Astrocyte (in vitro differentiated cells and primary cell): Measurements from ENCODE around the gene FGD4. TPM values are rescaled to one million over a fixed set of nuclear protein-coding genes. Genes with fewer than 3 reads are reported as not detected.
"Not testable (repeated sequence)": the region's sequence is repeated elsewhere in the genome, so short reads cannot be mapped to it uniquely, and the experiment has no call there.

Experiments used
- DNase-seq: peaks from one replicate; pipeline ENCODE4 v3.0.0-alpha.2; 2010; ENCODE audit warnings: low read depth
- FAIRE-seq: peaks from 2 replicates; lab custom pipeline; 2011; peaks lifted over from hg19 to GRCh38; lab: Jason Lieb, UNC
- H2AFZ ChIP-seq: 2 replicates; pipeline ENCODE4 v1.6.0; 2012; ENCODE audit warnings: low read depth, low read length, inconsistent platforms
- H3K27ac ChIP-seq: 2 replicates; pipeline ENCODE4 v1.5.1; 2011; ENCODE audit warnings: low read depth, low read length, inconsistent platforms
- H3K27me3 ChIP-seq: 2 replicates; pipeline ENCODE4 v1.6.0; 2011; ENCODE audit warnings: low read length, inconsistent platforms; ENCODE audit not compliant: insufficient read depth
- H3K36me3 ChIP-seq: 2 replicates; pipeline ENCODE4 v1.5.1; 2011; ENCODE audit warnings: low read length, inconsistent platforms; ENCODE audit not compliant: insufficient read depth
- H3K4me1 ChIP-seq: 2 replicates; pipeline ENCODE4 v1.5.1; 2011; ENCODE audit warnings: low read length, inconsistent platforms; ENCODE audit not compliant: insufficient read depth
- H3K4me2 ChIP-seq: 2 replicates; pipeline ENCODE4 v1.6.0; 2012; ENCODE audit warnings: low read length, inconsistent platforms
- H3K4me3 ChIP-seq: 2 replicates; pipeline ENCODE4 v1.5.1; 2011; ENCODE audit warnings: low read depth, mild to moderate bottlenecking, low read length, inconsistent platforms; ENCODE audit not compliant: insufficient read depth
- H3K79me2 ChIP-seq: 2 replicates; pipeline ENCODE4 v1.6.0; 2012; ENCODE audit warnings: mild to moderate bottlenecking, low read length, inconsistent platforms; ENCODE audit not compliant: insufficient read depth
- H3K9ac ChIP-seq: 2 replicates; pipeline ENCODE4 v1.6.0; 2012; ENCODE audit warnings: mild to moderate bottlenecking, low read length, inconsistent platforms
- H3K9me3 ChIP-seq: 2 replicates; pipeline ENCODE4 v1.5.1; 2012; ENCODE audit warnings: low read depth, mild to moderate bottlenecking, low read length, inconsistent platforms; ENCODE audit not compliant: insufficient read depth
- H4K20me1 ChIP-seq: 2 replicates; pipeline ENCODE4 v1.6.0; 2012; ENCODE audit warnings: low read length, inconsistent platforms; ENCODE audit not compliant: insufficient read depth
- H3K27ac Mint-ChIP-seq: one replicate; pipeline ENCODE4 v1.8.0; 2021; ENCODE audit warnings: mild to moderate bottlenecking, mixed read lengths; ENCODE audit not compliant: unreplicated experiment
- H3K27me3 Mint-ChIP-seq: one replicate; pipeline ENCODE4 v1.8.0; 2021; ENCODE audit warnings: low read depth, mixed read lengths; ENCODE audit not compliant: unreplicated experiment
- H3K36me3 Mint-ChIP-seq: one replicate; pipeline ENCODE4 v1.8.0; 2021; ENCODE audit warnings: low read depth, mixed read lengths; ENCODE audit not compliant: unreplicated experiment
- H3K4me1 Mint-ChIP-seq: one replicate; pipeline ENCODE4 v1.8.0; 2021; ENCODE audit warnings: low read depth, mixed read lengths; ENCODE audit not compliant: unreplicated experiment
- H3K4me3 Mint-ChIP-seq: one replicate; pipeline ENCODE4 v1.8.0; 2021; ENCODE audit warnings: mild to moderate bottlenecking, moderate library complexity, mixed read lengths; ENCODE audit not compliant: unreplicated experiment
- H3K9me3 Mint-ChIP-seq: one replicate; pipeline ENCODE4 v1.8.0; 2021; ENCODE audit warnings: mild to moderate bottlenecking, mixed read lengths; ENCODE audit not compliant: unreplicated experiment
- EZH2 ChIP-seq: IDR thresholded peaks from 2 replicates; pipeline ENCODE4 v1.6.1; 2012; ENCODE audit warnings: mild to moderate bottlenecking, low read length, inconsistent platforms; ENCODE audit not compliant: insufficient read depth
- total RNA-seq: library from RNA; stranded (reverse); gene quantifications from 2 replicates; pipeline ENCODE4 v1.2.1, GENCODE V29; 2021
- TF ChIP-seq, protein P1 (sequence below): IDR thresholded peaks from 2 replicates; pipeline ENCODE4 v1.5.1; 2011; ENCODE audit warnings: low read depth, mild to moderate bottlenecking, inconsistent platforms, low read length, moderate library complexity; ENCODE audit not compliant: insufficient read depth

FGD4 gene
- total RNA-seq, 1 donor from 2014 or later = 18.7 TPM

GRCh38 chr12:32519047-32519446 is 119.7 kb downstream of the FGD4 start:
- FAIRE-seq = no peak
- Histone ChIP-seq H3K27me3 (no peaks in the 10 kb centered on the region), H3K9ac (no peak overlapping the region), H3K9me3 (no peaks in the 10 kb centered on the region), H3K36me3 (no peaks in the 10 kb centered on the region), H2AFZ (no peak overlapping the region), H4K20me1 (no peaks in the 10 kb centered on the region), H3K4me3 (no peak overlapping the region), H3K4me2 (no peak overlapping the region), H3K79me2 (no peaks in the 10 kb centered on the region), H3K27ac (no peak overlapping the region), H3K4me1 (no peaks in the 10 kb centered on the region)
- Mint-ChIP-seq H3K27ac (no peak overlapping the region), H3K4me3 (no peak overlapping the region), H3K4me1 (peaks cover 20% of the 10 kb centered on the region), H3K36me3 (no peaks in the 10 kb centered on the region), H3K9me3 (peaks cover 2% of the 10 kb centered on the region), H3K27me3 (no peaks in the 10 kb centered on the region)
- DNase-seq = no peak
- TF ChIP-seq, protein P1, sequence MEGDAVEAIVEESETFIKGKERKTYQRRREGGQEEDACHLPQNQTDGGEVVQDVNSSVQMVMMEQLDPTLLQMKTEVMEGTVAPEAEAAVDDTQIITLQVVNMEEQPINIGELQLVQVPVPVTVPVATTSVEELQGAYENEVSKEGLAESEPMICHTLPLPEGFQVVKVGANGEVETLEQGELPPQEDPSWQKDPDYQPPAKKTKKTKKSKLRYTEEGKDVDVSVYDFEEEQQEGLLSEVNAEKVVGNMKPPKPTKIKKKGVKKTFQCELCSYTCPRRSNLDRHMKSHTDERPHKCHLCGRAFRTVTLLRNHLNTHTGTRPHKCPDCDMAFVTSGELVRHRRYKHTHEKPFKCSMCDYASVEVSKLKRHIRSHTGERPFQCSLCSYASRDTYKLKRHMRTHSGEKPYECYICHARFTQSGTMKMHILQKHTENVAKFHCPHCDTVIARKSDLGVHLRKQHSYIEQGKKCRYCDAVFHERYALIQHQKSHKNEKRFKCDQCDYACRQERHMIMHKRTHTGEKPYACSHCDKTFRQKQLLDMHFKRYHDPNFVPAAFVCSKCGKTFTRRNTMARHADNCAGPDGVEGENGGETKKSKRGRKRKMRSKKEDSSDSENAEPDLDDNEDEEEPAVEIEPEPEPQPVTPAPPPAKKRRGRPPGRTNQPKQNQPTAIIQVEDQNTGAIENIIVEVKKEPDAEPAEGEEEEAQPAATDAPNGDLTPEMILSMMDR = no peak
- TF ChIP-seq EZH2 = no peak

GRCh38 chr12:32522331-32523221 is 123.2 kb downstream of the FGD4 start:
- no peak for FAIRE-seq
- no peak overlapping the region for H2AFZ ChIP-seq
- H3K4me3 Mint-ChIP-seq = no peak overlapping the region

GRCh38 chr12:32525802-32526201 is 126.4 kb downstream of the FGD4 start:
- not testable (repeated sequence) for H3K36me3 Mint-ChIP-seq, H3K4me2 ChIP-seq, H3K27ac Mint-ChIP-seq, H3K9ac ChIP-seq, H4K20me1 ChIP-seq, H3K27me3 ChIP-seq, H3K27ac ChIP-seq, H3K4me3 ChIP-seq, H3K9me3 Mint-ChIP-seq, H3K36me3 ChIP-seq, H3K4me1 ChIP-seq, H3K27me3 Mint-ChIP-seq, DNase-seq, H2AFZ ChIP-seq, FAIRE-seq, H3K4me3 Mint-ChIP-seq, H3K9me3 ChIP-seq, H3K79me2 ChIP-seq
- peaks cover 15% of the 10 kb centered on the region for H3K4me1 Mint-ChIP-seq

More at GRCh38 chr12:32522331-32523221, 123.2 kb downstream of the FGD4 start:
- H3K9ac ChIP-seq = no peak overlapping the region
- no peaks in the 10 kb centered on the region for H3K27me3 ChIP-seq
- no peaks in the 10 kb centered on the region for H3K79me2 ChIP-seq
- Mint-ChIP-seq H3K27ac (no peak overlapping the region), H3K4me1 (peaks cover 15% of the 10 kb centered on the region), H3K9me3 (peaks cover 2% of the 10 kb centered on the region), H3K36me3 (peaks cover 2% of the 10 kb centered on the region), H3K27me3 (no peaks in the 10 kb centered on the region)
- TF ChIP-seq, protein P1 = no peak
- no peak for TF ChIP-seq EZH2
- no peaks in the 10 kb centered on the region for H3K9me3 ChIP-seq
- H3K36me3 ChIP-seq = no peaks in the 10 kb centered on the region
- no peaks in the 10 kb centered on the region for H3K4me1 ChIP-seq
- no peaks in the 10 kb centered on the region for H4K20me1 ChIP-seq
- no peak overlapping the region for H3K27ac ChIP-seq
- H3K4me3 ChIP-seq = no peak overlapping the region
- no peak for DNase-seq
- no peak overlapping the region for H3K4me2 ChIP-seq

DNA sequence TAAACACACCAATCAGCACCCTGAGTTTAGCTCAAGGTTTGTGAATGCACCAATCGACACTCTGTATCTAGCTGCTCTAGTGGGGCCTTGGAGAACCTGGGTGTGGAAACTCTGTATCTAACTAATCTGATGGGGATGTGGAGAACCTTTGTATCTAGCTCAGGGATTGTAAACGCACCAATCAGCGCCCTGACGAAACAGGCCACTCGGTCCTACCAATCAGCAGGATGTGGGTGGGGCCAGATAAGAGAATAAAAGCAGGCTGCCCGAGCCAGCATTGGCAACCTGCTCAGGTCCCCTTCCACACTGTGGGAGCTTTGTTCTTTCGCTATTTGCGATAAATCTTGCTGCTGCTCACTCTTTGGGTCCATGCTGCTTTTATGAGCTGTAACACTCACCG is 127.0 kb downstream of the FGD4 start:
- not testable (repeated sequence) for H3K4me3 Mint-ChIP-seq

More for the DNA sequence above, 127.0 kb downstream of the FGD4 start:
- not testable (repeated sequence) for H2AFZ ChIP-seq, H3K27ac Mint-ChIP-seq, H3K4me2 ChIP-seq, H3K4me1 ChIP-seq, H3K36me3 ChIP-seq, H3K36me3 Mint-ChIP-seq, H3K27me3 ChIP-seq, H3K79me2 ChIP-seq, DNase-seq, H3K9ac ChIP-seq, H3K9me3 Mint-ChIP-seq, H3K4me3 ChIP-seq, H3K27me3 Mint-ChIP-seq, H4K20me1 ChIP-seq, H3K27ac ChIP-seq, FAIRE-seq, H3K9me3 ChIP-seq
- peaks cover 15% of the 10 kb centered on the region for H3K4me1 Mint-ChIP-seq
